DMS 273 (cell line): ENCODE results near the gene KIF2B.
A peak's percentile ranks its signal among the peaks of the same experiment; 100 is the strongest.
"Not testable (repeated sequence)": the region's sequence is repeated elsewhere in the genome, so short reads cannot be mapped to it uniquely, and the experiment has no call there.

Experiments used
- DNase-seq: peaks from one replicate; lab custom pipeline; 2025; ENCODE audit not compliant: unreplicated experiment; lab: John Stamatoyannopoulos, UW

KIF2B gene, protein sequence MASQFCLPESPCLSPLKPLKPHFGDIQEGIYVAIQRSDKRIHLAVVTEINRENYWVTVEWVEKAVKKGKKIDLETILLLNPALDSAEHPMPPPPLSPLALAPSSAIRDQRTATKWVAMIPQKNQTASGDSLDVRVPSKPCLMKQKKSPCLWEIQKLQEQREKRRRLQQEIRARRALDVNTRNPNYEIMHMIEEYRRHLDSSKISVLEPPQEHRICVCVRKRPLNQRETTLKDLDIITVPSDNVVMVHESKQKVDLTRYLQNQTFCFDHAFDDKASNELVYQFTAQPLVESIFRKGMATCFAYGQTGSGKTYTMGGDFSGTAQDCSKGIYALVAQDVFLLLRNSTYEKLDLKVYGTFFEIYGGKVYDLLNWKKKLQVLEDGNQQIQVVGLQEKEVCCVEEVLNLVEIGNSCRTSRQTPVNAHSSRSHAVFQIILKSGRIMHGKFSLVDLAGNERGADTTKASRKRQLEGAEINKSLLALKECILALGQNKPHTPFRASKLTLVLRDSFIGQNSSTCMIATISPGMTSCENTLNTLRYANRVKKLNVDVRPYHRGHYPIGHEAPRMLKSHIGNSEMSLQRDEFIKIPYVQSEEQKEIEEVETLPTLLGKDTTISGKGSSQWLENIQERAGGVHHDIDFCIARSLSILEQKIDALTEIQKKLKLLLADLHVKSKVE

DNA sequence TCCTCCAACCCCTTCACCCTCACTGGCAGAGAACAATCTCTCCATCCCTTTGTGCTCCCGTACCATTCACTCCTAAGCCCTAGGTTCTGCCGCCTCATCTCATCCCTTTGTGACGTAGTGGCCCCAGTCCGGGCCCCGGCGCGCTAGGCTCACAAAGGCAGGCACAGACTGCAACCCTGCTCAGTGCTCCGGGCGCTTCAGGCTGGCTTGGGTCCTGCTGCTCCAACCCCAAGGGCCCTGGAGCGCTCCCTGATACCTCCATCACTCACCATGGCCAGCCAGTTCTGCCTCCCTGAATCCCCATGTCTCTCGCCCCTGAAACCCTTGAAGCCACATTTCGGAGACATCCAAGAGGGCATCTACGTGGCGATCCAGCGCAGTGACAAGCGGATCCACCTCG is at the start of gene KIF2B:
KIF2B (plus strand) TSS at position 164 of the 400 bp plus-strand sequence; CDS start at position 271, 107 bp downstream.
- DNase-seq, result no peak

DNA sequence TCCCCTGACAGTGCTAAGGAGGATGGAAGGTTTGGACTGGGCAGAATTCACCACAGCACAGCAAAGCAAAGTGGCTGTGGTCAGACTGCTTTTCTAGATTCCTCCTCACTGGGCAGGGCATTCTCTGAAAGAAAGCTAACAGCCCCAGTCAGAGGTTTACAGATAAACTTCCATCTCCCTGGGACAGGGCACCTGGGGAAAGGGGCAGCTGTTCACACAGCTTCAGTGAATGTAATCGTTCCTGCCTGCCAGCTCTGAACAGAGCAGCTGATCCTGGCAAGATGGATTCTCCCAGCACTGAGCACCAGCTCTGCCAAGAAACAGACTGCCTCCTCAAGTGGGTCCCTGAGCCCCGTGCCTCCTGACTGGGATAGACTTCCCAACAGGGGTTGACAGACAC is 42.4 kb upstream of the KIF2B start:
- no peak for DNase-seq

GRCh38 chr17:53791551-53791950 is 31.2 kb upstream of the KIF2B start:
- no peak for DNase-seq

DNA sequence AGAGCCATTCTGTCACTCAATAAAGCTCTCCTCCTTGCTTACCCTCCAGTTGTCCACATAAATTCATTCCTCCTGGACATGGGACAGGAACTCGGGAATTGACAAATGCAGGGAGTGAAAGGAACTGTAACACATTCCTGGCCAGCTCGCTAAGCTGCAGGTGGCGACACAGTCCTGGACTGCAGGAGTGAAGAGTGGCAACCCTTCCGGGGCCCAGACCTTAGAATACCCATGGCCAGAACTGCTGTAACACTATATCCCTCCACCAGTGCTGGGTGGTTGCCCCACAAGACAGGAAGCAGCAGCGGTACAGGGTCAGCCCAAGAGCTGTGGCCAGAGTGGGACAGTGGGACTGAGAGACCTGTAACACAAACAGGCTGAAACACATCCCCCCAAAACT is 30.3 kb upstream of the KIF2B start:
- no peak for DNase-seq

DNA sequence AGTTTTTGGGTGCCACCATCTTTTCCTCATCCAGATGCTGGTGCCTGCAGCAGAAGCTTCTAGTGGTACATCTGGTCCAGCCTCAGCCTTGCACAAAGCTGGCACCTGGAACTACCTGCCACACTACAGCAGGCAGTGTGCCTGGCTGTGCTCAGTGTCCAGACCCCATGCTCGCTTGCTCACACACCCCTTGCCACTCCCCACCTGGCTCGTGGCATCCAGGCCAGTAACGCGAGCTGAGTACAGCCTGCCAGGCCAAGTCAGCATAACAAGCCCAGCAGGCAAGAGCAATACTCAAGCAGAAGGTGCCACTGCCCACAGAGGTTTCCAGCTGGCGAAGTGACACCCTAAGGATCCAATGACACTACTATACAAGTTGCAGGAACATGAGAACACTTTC is 29.7 kb upstream of the KIF2B start:
- DNase-seq, result peak; percentile 21

DNA sequence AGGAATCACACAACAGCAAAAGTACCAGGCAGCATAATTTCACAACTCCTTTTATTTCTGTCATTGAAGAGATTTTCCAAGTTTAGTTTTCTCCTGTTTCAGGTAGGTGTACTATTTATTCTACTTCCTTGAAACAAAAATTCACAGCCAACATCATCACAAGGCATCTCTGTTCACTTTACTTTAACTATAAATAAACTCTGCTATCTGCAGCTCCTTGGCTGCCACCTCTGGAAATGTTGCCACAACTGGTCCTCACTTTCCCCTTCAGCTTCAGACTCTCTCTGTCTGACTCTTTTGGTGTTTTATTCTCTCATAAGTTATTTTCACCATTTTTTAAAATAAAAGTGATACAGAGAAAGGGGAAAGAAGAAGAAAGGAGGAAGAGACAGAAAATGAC is 27.9 kb upstream of the KIF2B start:
- no peak for DNase-seq

DNA sequence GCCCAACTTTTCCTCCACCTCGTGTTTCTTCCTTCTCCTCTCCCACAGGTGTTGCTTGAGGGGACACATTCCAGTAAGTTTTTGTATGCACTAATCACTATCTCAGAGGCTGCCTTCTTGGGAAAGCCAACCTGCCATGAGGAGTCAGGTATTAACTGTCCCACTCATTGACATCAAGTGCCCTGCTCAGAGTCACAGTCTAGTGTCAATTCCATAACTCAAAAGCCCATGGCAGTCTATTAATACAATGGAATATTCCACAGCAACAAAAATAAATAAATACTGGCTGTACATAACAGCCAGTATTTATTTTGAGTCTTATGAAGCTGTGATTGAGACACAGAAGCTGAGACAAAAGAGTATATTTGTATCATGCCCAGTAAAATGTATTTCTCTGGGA is 26.1 kb upstream of the KIF2B start:
- DNase-seq, result no peak

- DNase-seq, result no peak
These were observed 25.2 kb upstream of the KIF2B start for GRCh38 chr17:53797501-53797900.

DNA sequence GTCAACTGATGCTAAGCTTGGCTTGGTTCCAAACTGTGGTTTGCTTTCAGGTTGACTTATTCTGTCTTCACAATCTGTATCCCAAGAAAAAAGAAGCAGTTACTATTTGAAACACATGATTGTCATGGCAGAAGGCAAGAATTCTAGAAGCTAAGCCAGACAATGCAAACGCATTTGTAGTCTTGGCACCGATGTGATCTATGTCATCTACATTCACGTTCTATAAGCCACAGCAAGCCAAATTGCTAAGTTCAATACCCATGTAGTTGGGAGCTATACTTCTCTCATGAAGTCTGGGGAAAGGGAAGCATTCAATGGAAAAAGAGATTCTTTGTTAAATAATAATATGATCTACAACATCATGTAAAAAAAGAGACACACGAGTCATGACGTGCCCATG is 18.3 kb upstream of the KIF2B start:
- no peak for DNase-seq

DNA sequence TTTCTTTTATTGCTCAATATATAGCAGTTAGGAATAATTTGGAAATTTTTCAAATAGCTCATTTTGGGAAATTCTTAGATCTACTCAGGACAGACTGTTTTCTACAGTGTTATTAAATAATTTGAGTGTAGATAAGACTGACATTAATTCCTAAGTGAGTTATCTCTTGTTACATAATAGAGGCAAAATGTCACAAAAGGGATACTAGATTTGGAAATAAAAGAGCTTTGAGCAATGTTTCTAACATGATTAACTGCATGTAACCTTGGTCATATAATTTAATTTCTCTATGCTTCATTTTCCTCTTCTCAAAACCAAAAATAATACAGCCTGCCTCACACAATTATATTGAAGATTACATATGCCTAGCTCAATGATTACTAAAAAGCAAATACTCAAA is 16.3 kb upstream of the KIF2B start:
- DNase-seq, result no peak

GRCh38 chr17:53807286-53807685 is 15.4 kb upstream of the KIF2B start:
- no peak for DNase-seq

- DNase-seq, result no peak
These were observed 4.5 kb upstream of the KIF2B start for GRCh38 chr17:53818271-53818670.

GRCh38 chr17:53818929-53819328 is 3.8 kb upstream of the KIF2B start:
- DNase-seq, result no peak

- DNase-seq, result peak; percentile 35
These were observed 2.8 kb upstream of the KIF2B start for GRCh38 chr17:53819956-53820355.

DNA sequence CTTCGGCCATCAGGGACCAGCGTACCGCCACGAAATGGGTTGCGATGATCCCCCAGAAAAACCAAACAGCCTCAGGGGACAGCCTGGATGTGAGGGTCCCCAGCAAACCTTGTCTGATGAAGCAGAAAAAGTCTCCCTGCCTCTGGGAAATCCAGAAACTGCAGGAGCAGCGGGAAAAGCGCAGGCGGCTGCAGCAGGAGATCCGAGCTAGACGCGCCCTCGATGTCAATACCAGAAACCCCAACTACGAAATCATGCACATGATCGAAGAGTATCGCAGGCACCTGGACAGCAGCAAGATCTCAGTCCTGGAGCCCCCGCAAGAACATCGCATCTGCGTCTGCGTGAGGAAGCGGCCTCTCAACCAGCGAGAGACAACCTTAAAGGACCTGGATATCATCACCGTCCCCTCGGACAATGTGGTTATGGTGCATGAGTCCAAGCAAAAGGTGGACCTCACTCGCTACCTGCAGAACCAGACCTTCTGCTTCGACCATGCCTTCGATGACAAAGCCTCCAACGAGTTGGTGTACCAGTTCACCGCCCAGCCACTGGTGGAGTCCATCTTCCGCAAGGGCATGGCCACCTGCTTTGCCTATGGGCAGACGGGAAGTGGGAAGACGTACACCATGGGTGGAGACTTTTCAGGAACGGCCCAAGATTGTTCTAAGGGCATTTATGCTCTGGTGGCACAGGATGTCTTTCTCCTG is 769 bp downstream of the KIF2B start:
- no peak for DNase-seq

- DNase-seq, result not testable (repeated sequence)
These were observed 12.0 kb downstream of the KIF2B start for GRCh38 chr17:53834771-53835170.

DNA sequence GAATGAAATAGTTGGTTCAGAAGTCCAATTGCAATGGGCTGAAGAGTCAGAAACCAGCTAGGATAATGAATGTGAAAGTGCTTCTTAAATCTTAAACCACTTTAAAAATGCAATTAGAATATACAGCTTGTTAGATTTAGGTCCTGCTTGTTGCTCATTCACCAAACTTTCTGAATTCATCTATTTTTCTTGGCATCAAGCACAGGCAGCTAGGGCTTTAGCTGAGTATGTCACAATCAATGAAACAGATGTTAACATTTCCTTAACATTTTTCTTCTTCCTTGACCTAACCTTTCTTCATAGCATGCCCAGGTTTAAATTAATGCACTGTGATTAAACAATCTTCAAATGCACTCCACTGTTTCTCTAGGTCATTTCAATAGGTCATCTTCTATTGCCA is 14.4 kb downstream of the KIF2B start:
- no peak for DNase-seq

DNA sequence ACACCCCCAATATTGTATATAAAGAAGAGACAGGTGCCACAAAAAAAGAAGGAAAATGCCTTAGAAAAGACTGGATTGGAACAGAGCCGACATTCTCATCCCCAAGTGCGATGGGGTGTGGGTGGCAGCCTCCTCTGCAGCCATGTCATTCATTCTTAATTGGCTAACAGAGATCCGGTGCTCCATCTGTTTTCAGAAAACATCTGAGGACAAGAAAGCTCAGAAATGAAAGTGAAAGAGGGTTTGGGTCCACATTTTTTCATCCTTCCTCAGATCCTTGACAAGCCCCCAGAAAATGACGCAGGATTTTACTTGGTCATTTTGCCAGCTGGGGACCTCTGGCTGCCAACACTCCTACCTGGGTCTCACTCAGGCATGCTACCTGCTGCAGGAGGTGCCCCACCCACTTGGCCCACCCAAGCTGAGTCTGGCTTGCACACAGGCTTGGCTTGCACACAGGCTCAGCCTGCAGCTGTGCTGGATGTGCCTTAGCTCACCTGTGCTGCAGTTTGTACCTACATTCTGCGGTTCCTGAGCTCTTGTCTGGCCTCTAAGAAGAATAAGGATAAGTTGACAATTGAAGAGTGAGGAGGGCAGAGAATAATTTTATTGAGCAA is 21.9 kb downstream of the KIF2B start:
- peak; percentile 38 for DNase-seq

DNA sequence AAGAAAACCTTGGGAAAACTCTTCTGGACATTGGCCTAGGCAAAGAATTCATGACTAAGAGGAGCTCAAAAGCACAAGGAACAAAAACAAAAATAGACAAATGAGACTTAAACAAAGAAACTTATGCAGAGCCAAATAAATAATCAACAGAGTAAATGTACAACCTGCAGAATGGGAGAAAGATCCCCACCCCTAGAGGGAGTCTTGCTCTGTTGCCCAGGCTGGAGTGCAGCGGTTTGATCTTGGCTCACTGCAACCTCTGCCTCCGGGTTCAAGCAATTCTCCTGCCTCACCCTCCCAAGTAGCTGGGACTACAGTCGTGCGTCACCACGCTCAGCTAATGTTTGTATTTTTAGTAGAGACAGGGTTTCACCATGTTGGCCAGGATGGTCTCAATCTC is 48.4 kb downstream of the KIF2B start:
- DNase-seq, result not testable (repeated sequence)
